Neuronal stem cell (in vitro differentiated cells): ENCODE measurements around the gene PLCB3.

Experiments used
- DNase-seq: peaks from one replicate; pipeline ENCODE4 v3.0.0-alpha.2; 2013; ENCODE audit warnings: low spot score
- H2AFZ ChIP-seq: one replicate; pipeline ENCODE4 v1.6.1; 2013; ENCODE audit warnings: mild to moderate bottlenecking, low read length, inconsistent platforms
- H2AK5ac ChIP-seq: 2 replicates; pipeline ENCODE4 v1.6.1; 2013; ENCODE audit warnings: low read depth, mild to moderate bottlenecking, inconsistent platforms, low read length, moderate library complexity, mixed read lengths
- H2BK120ac ChIP-seq: 2 replicates; pipeline ENCODE4 v1.6.1; 2013; ENCODE audit warnings: low read depth, mild to moderate bottlenecking, inconsistent platforms, low read length, moderate library complexity, mixed read lengths
- H2BK12ac ChIP-seq: one replicate; pipeline ENCODE4 v1.6.1; 2013; ENCODE audit warnings: low read length, inconsistent platforms
- H2BK15ac ChIP-seq: 2 replicates; pipeline ENCODE4 v1.6.1; 2013; ENCODE audit warnings: mild to moderate bottlenecking, low read length, inconsistent platforms, mixed read lengths
- H2BK5ac ChIP-seq: one replicate; pipeline ENCODE4 v1.6.1; 2013; ENCODE audit warnings: inconsistent platforms, mild to moderate bottlenecking, low read length, moderate library complexity
- H3K14ac ChIP-seq: one replicate; pipeline ENCODE4 v1.6.1; 2013; ENCODE audit warnings: low read length, inconsistent platforms
- H3K18ac ChIP-seq: 2 replicates; pipeline ENCODE4 v1.6.1; 2013; ENCODE audit warnings: low read length, inconsistent platforms
- H3K23ac ChIP-seq: 2 replicates; pipeline ENCODE4 v1.6.1; 2013; ENCODE audit warnings: low read depth, mild to moderate bottlenecking, mixed read lengths, low read length, inconsistent platforms; ENCODE audit not compliant: poor library complexity
- H3K27ac ChIP-seq: replicated peaks from 3 replicates; pipeline ENCODE4 v1.5.1; 2013; ENCODE audit warnings: low read length, inconsistent platforms
- H3K27me3 ChIP-seq, 3 experiments: 2 replicates each; pipeline ENCODE4 v1.6.1; 2013; ENCODE audit warnings: low read length in 3 of 3, mild to moderate bottlenecking in 2 of 3, inconsistent platforms in 1 of 3, low read depth in 1 of 3, mixed read lengths in 1 of 3, moderate library complexity in 1 of 3; ENCODE audit not compliant: control insufficient read depth in 3 of 3, insufficient read depth in 3 of 3
- H3K36me3 ChIP-seq, 2 donors: replicated peaks in 1 of 2; 2 replicates each; pipeline ENCODE4 v1.6.1; 2013; ENCODE audit warnings: low read length in 2 of 2; ENCODE audit not compliant: control insufficient read depth in 2 of 2, insufficient read depth in 2 of 2
- H3K4ac ChIP-seq: 2 replicates; pipeline ENCODE4 v1.6.1; 2013; ENCODE audit warnings: inconsistent platforms, mild to moderate bottlenecking, low read length, moderate library complexity
- H3K4me1 ChIP-seq, 2 donors: 1 replicate in 1 of 2; 2 replicates in 1 of 2; pipeline ENCODE4 v1.6.1; 2013; ENCODE audit warnings: low read length in 2 of 2, low read depth in 1 of 2; ENCODE audit not compliant: control insufficient read depth in 2 of 2, insufficient read depth in 1 of 2
- H3K4me2 ChIP-seq: one replicate; pipeline ENCODE4 v1.6.1; 2013; ENCODE audit warnings: mild to moderate bottlenecking, low read length, inconsistent platforms; ENCODE audit not compliant: insufficient read depth, poor library complexity, severe bottlenecking
- H3K4me3 ChIP-seq, 2 donors: 2 replicates each; pipeline ENCODE4 v1.5.1; 2013; ENCODE audit warnings: low read length in 2 of 2, mild to moderate bottlenecking in 2 of 2, inconsistent platforms in 1 of 2, moderate library complexity in 1 of 2
- H3K79me1 ChIP-seq: one replicate; pipeline ENCODE4 v1.6.1; 2013; ENCODE audit warnings: low read depth, mild to moderate bottlenecking, inconsistent platforms, low read length, moderate library complexity
- H3K9ac ChIP-seq: one replicate; pipeline ENCODE4 v1.6.1; 2013; ENCODE audit warnings: mild to moderate bottlenecking, low read depth, low read length, inconsistent platforms; ENCODE audit not compliant: poor library complexity
- H3K9me3 ChIP-seq, 2 donors: replicated peaks in 1 of 2; 2 replicates each; pipeline versions ENCODE3 to v1.6.1; 2013; ENCODE audit warnings: low read length in 2 of 2, mild to moderate bottlenecking in 2 of 2, inconsistent platforms in 1 of 2, low read depth in 1 of 2, mixed read lengths in 1 of 2, moderate library complexity in 1 of 2; ENCODE audit not compliant: control insufficient read depth in 2 of 2, insufficient read depth in 1 of 2
- H4K8ac ChIP-seq: one replicate; pipeline ENCODE4 v1.6.1; 2013; ENCODE audit warnings: low read depth, mild to moderate bottlenecking, inconsistent platforms, low read length, moderate library complexity
- H4K91ac ChIP-seq: one replicate; pipeline ENCODE4 v1.6.1; 2013; ENCODE audit warnings: low read length, low read depth, mild to moderate bottlenecking, inconsistent platforms; ENCODE audit not compliant: poor library complexity
- WGBS, 2 donors: extraction: QIAGEN DNeasy Blood & Tissue Kit; methylation state at CpG; one replicate each; pipeline ENCODE4 v1.1.7; 2013; ENCODE audit warnings: missing lambda C conversion rate in 2 of 2, mixed read lengths in 1 of 2; ENCODE audit not compliant: insufficient read length in 2 of 2, insufficient replicate concordance in 1 of 2; ENCODE audit errors: extremely low coverage in 2 of 2; 5-methylcytosine and 5-hydroxymethylcytosine counted together

The PLCB3 gene

DNA sequence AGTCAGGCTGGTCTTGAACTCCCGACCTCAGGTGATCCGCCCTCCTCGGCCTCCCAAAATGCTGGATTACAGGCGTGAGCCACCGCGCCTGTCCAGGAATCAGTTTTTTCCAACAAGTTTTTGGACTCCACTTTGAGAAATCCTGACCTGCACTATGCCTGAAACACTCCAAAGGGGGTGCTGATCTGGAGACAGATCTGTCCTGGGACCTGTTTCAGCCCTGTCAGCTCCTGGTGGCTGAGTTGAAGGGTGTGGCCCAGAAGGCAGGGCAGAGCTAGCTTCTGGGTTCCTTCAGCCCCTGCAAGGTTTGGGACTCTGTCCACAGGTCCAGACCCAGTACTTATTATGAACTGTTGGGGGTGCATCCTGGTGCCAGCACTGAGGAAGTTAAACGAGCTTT lies 19.8 kb upstream of the PLCB3 start:
- H2BK15ac ChIP-seq, result no peak overlapping the region
- peaks cover 5% of the 10 kb centered on the region for H3K79me1 ChIP-seq
- peaks cover 18% of the 10 kb centered on the region in 2 donors for H3K4me1 ChIP-seq
- H3K36me3 ChIP-seq, result peaks cover 0 to 5% of the 10 kb centered on the region in 2 donors
- H2AK5ac ChIP-seq, result no peak overlapping the region
- DNase-seq, result no peak
- no peaks in the 10 kb centered on the region for H3K9me3 ChIP-seq
- no peak overlapping the region for H3K23ac ChIP-seq
- peak overlapping the region in 1 of 2 donors; percentile 20 for H3K4me3 ChIP-seq
- H3K4ac ChIP-seq, result no peak overlapping the region
- H4K91ac ChIP-seq, result no peak overlapping the region
- no peak overlapping the region for H4K8ac ChIP-seq
- H3K4me2 ChIP-seq, result no peak overlapping the region
- peaks cover 0 to 36% (median 0%) of the 10 kb centered on the region in 3 experiments for H3K27me3 ChIP-seq
- H2BK12ac ChIP-seq, result no peak overlapping the region
- no peak overlapping the region for H3K14ac ChIP-seq
- H3K27ac ChIP-seq, result no peak overlapping the region
- no CpG with 5 or more reads among the region's 7 CpGs for WGBS, 2 donors
- no peak overlapping the region for H2AFZ ChIP-seq
- no peak overlapping the region for H3K18ac ChIP-seq
- H2BK120ac ChIP-seq, result no peak overlapping the region
- no peak overlapping the region for H3K9ac ChIP-seq
- H2BK5ac ChIP-seq, result no peak overlapping the region

DNA sequence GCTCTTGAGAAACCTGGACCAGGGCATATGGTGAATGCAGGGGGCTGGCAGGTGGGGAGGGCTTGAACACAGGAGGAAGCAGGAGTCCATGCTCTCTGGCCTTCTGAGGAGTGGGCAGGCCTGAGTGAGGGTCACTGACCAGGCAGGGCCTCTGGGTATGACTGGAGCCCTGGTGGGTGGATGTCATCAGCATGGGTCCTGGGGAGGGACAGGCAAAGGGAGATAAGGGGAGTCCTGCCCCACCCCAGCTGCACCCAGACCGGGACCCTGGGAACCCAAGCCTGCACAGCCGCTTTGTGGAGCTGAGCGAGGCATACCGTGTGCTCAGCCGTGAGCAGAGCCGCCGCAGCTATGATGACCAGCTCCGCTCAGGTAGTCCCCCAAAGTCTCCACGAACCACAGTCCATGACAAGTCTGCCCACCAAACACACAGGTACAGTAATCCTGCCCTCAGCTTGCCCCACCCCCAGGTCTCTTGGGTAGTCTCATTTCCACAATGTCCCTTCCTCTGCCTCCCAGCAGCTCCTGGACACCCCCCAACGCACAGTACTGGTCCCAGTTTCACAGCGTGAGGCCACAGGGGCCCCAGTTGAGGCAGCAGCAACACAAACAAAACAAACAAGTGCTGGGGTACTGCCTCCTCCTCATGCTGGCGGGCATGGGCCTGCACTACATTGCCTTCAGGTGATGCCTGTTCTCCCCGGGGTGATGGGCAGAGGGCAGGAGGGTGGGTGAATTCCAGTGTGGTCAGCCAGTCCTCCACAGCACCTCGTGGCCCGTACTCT lies 19.0 kb upstream of the PLCB3 start:
- peaks cover 0 to 36% (median 0%) of the 10 kb centered on the region in 3 experiments for H3K27me3 ChIP-seq
- peak overlapping the region; percentile 63 for H2BK12ac ChIP-seq
- no peak overlapping the region for H3K4me2 ChIP-seq
- H3K4ac ChIP-seq, result no peak overlapping the region
- no CpG with 5 or more reads among the region's 15 CpGs for WGBS, 2 donors
- peak overlapping the region; percentile 60 for H2AK5ac ChIP-seq
- H4K8ac ChIP-seq, result no peak overlapping the region
- H3K18ac ChIP-seq, result no peak overlapping the region
- peak overlapping the region; percentile 63 for H3K14ac ChIP-seq
- peak overlapping the region; percentile 48 for H4K91ac ChIP-seq
- H3K36me3 ChIP-seq, result peaks cover 0 to 5% of the 10 kb centered on the region in 2 donors
- H2BK15ac ChIP-seq, result peak overlapping the region; percentile 54
- peaks cover 10 to 14% of the 10 kb centered on the region in 2 donors for H3K4me1 ChIP-seq
- H3K4me3 ChIP-seq, result no peak overlapping the region
- H3K79me1 ChIP-seq, result peaks cover 5% of the 10 kb centered on the region
- no peak overlapping the region for H2AFZ ChIP-seq
- DNase-seq, result no peak
- H2BK5ac ChIP-seq, result no peak overlapping the region
- peak overlapping the region; percentile 89 for H3K23ac ChIP-seq
- no peak overlapping the region for H3K9ac ChIP-seq
- no peak overlapping the region for H2BK120ac ChIP-seq
- no peak overlapping the region for H3K27ac ChIP-seq
- H3K9me3 ChIP-seq, result no peaks in the 10 kb centered on the region

DNA sequence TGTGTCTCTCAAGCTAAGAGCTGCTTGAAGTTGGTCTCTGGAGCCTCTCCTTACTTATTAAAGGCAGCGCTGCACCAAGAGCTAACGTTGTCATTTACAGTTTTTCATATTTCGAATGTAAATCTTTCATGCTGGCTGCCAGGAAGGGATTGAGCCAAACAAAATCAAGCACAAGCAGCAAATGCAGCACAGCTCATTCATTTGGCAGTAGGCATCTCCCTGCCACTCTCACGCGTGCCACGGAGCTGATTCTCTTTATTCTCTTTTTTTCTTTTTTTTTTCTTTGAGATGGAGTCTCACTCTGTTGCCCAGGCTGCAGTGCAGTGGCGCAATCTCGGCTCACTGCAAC lies 18.4 kb upstream of the PLCB3 start:
- Histone ChIP-seq H2BK15ac (no peak overlapping the region), H3K4ac (no peak overlapping the region), H2AK5ac (no peak overlapping the region), H3K27me3 (peaks cover 0 to 36% (median 0%) of the 10 kb centered on the region in 3 experiments), H3K9ac (no peak overlapping the region), H4K91ac (peak overlapping the region; percentile 48), H3K18ac (no peak overlapping the region), H3K4me3 (no peak overlapping the region), H2AFZ (no peak overlapping the region), H2BK5ac (no peak overlapping the region), H3K9me3 (no peaks in the 10 kb centered on the region), H3K14ac (no peak overlapping the region), H3K4me2 (no peak overlapping the region), H4K8ac (no peak overlapping the region), H3K23ac (peak overlapping the region; percentile 89), H2BK12ac (no peak overlapping the region), H3K79me1 (peaks cover 5% of the 10 kb centered on the region), H2BK120ac (no peak overlapping the region), H3K4me1 (peaks cover 8 to 14% of the 10 kb centered on the region in 2 donors), H3K27ac (no peak overlapping the region), H3K36me3 (peaks cover 4 to 5% of the 10 kb centered on the region in 2 donors)
- no peak for DNase-seq
- WGBS, 2 donors, result no CpG with 5 or more reads among the region's 8 CpGs

DNA sequence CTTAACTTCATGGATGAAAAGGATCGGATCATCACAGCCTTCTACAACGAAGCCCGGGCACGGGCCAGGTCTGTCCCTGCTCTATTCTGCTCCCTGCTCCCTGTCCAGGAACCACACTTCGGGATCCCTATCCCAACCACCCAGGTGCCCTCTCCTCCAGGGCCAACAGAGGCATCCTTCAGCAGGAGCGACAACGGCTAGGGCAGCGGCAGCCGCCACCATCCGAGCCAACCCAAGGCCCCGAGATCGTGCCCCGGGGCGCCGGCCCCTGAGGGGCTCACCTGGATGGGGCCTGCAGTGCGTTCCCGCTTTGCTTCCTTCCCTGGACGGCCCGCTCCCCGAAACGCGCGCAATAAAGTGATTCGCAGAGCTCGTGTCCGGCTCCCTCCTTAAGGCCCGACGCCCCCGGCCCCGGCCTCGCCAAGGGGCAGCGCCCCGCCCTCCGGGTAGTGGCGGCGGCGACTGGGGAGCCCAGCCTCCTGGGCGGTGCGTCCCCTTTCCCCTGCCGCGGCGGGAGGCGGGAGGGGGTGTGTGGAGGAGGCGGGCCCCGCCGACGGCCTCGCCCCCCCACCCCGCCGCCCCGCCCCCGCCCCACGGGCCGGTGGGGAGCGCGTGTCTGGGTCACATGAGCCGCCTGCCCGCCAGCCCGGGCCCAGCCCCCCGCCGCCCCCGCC lies 17.3 kb upstream of the PLCB3 start, which contains the start of gene VEGFB:
TSS of gene VEGFB (plus strand) at position 672 of the 674 bp plus-strand sequence. CDS start 250 bp downstream, outside the sequence.
- peak within 1 kb of the TSS; percentile 59 for H2BK5ac ChIP-seq
- no CpG with 5 or more reads among the region's 62 CpGs for WGBS, 2 donors
- no peak for DNase-seq

More for the DNA sequence above, 17.3 kb upstream of the PLCB3 start, which contains the start of gene VEGFB:
- H3K4me2 ChIP-seq, result peak within 1 kb of the TSS; percentile 88
- H4K8ac ChIP-seq, result no peak within 1 kb of the TSS
- H3K36me3 ChIP-seq, result peaks cover 5% of the 10 kb centered on the region in 2 donors
- H2AFZ ChIP-seq, result no peak within 1 kb of the TSS
- H3K4me3 ChIP-seq, result peak within 1 kb of the TSS in 1 of 2 donors; percentile 85
- peaks cover 8 to 14% of the 10 kb centered on the region in 2 donors for H3K4me1 ChIP-seq
- H3K9me3 ChIP-seq, result no peaks in the 10 kb centered on the region
- no peak within 1 kb of the TSS for H4K91ac ChIP-seq
- peak within 1 kb of the TSS; percentile 91 for H3K4ac ChIP-seq
- peaks cover 5% of the 10 kb centered on the region for H3K79me1 ChIP-seq
- peak within 1 kb of the TSS; percentile 90 for H2AK5ac ChIP-seq
- H3K27me3 ChIP-seq, result peaks cover 0 to 36% (median 0%) of the 10 kb centered on the region in 3 experiments
- no peak within 1 kb of the TSS for H3K27ac ChIP-seq
- H3K14ac ChIP-seq, result no peak within 1 kb of the TSS
- H2BK120ac ChIP-seq, result peak within 1 kb of the TSS; percentile 38
- no peak within 1 kb of the TSS for H2BK12ac ChIP-seq
- peak within 1 kb of the TSS; percentile 91 for H3K18ac ChIP-seq
- peak within 1 kb of the TSS; percentile 88 for H3K9ac ChIP-seq
- peak within 1 kb of the TSS; percentile 71 for H3K23ac ChIP-seq
- H2BK15ac ChIP-seq, result peak within 1 kb of the TSS; percentile 72
